Fibroblast of lung (primary cell): ENCODE results near the gene FAM174A. TPM values are rescaled to one million over a fixed set of nuclear protein-coding genes. Genes with fewer than 3 reads are reported as not detected.

Source experiments
- DNase-seq, 2 donors: peaks; one replicate each; pipeline versions ENCODE4 v3.0.0 to v3.0.0-alpha.2; 2010; ENCODE audit warnings: low read depth in 2 of 2
- H2AFZ ChIP-seq: 2 replicates; pipeline ENCODE4 v1.5.1; 2012; ENCODE audit warnings: low read length, control low read depth, inconsistent platforms
- H3K27ac ChIP-seq: 2 replicates; pipeline ENCODE4 v1.5.1; 2011; ENCODE audit warnings: low read length, control low read depth; ENCODE audit not compliant: insufficient read depth
- H3K27me3 ChIP-seq: 2 replicates; pipeline ENCODE4 v1.5.1; 2011; ENCODE audit warnings: mild to moderate bottlenecking, low read length; ENCODE audit not compliant: control insufficient read depth, insufficient read depth
- H3K36me3 ChIP-seq: 2 replicates; pipeline ENCODE4 v1.5.1; 2011; ENCODE audit warnings: low read length; ENCODE audit not compliant: control insufficient read depth, insufficient read depth
- H3K4me1 ChIP-seq: 2 replicates; pipeline ENCODE4 v1.5.1; 2011; ENCODE audit warnings: low read length; ENCODE audit not compliant: control insufficient read depth, insufficient read depth; ENCODE audit errors: extremely low read depth
- H3K4me2 ChIP-seq: 2 replicates; pipeline ENCODE4 v1.5.1; 2011; ENCODE audit warnings: low read length, control low read depth; ENCODE audit not compliant: insufficient read depth; ENCODE audit errors: extremely low read depth
- H3K4me3 ChIP-seq, 4 experiments: fragments of 200-600 bp in 1 of 4; sonication (generic) in 1 of 4; replicated peaks in 1 of 4; 2 replicates each; pipeline ENCODE4 v1.5.1; 2011 to 2016; ENCODE audit warnings: low read length in 4 of 4, low read depth in 3 of 4, mild to moderate bottlenecking in 3 of 4, control low read depth in 2 of 4, inconsistent platforms in 1 of 4, mixed read lengths in 1 of 4; ENCODE audit not compliant: insufficient read depth in 1 of 4; ENCODE audit errors: control extremely low read depth in 1 of 4
- H3K79me2 ChIP-seq: 2 replicates; pipeline ENCODE4 v1.5.1; 2012; ENCODE audit warnings: mild to moderate bottlenecking, low read length, inconsistent platforms; ENCODE audit not compliant: control insufficient read depth, insufficient read depth
- H3K9ac ChIP-seq: 2 replicates; pipeline ENCODE4 v1.5.1; 2011; ENCODE audit warnings: mild to moderate bottlenecking, low read length, control low read depth; ENCODE audit not compliant: insufficient read depth
- H3K9me3 ChIP-seq: 2 replicates; pipeline ENCODE4 v1.5.1; 2012; ENCODE audit warnings: low read depth, low read length; ENCODE audit not compliant: control insufficient read depth, insufficient read depth
- H4K20me1 ChIP-seq: 2 replicates; pipeline ENCODE4 v1.5.1; 2011; ENCODE audit warnings: low read length; ENCODE audit not compliant: control insufficient read depth, insufficient read depth; ENCODE audit errors: extremely low read depth
- EZH2 ChIP-seq: IDR thresholded peaks from 2 replicates; pipeline ENCODE4 v1.5.1; 2012; ENCODE audit warnings: low read length, control low read depth, mild to moderate bottlenecking; ENCODE audit errors: missing control alignments
- polyA plus RNA-seq, 2 donors: library from polyadenylated mRNA; depleted of rRNA in 1 of 2; stranded (reverse) in 1 of 2; unstranded in 1 of 2; fragments of >200 nt; gene quantifications; 2 replicates each; pipeline ENCODE4 v1.2.1, GENCODE V29; 2011 to 2012; ENCODE audit warnings: missing spikeins in 1 of 2
- total RNA-seq: library from RNA; depleted of rRNA; stranded (reverse); fragments of >200 nt; gene quantifications from 2 replicates; pipeline ENCODE4 v1.2.1, GENCODE V29; 2014
- TF ChIP-seq, protein P1 (sequence below), 2 donors: IDR thresholded peaks in 1 of 2; conservative IDR thresholded peaks in 1 of 2; 1 replicate in 1 of 2; 2 replicates in 1 of 2; pipeline ENCODE4 v1.5.1; 2011 to 2012; ENCODE audit warnings: low read length in 2 of 2, control low read depth in 1 of 2, inconsistent platforms in 1 of 2, low read depth in 1 of 2, mild to moderate bottlenecking in 1 of 2

FAM174A gene
- total and polyA plus RNA-seq, 2 donors (not counting 1 experiment from before 2014, with no cell fraction given): 9.6 to 20.0 TPM

DNA sequence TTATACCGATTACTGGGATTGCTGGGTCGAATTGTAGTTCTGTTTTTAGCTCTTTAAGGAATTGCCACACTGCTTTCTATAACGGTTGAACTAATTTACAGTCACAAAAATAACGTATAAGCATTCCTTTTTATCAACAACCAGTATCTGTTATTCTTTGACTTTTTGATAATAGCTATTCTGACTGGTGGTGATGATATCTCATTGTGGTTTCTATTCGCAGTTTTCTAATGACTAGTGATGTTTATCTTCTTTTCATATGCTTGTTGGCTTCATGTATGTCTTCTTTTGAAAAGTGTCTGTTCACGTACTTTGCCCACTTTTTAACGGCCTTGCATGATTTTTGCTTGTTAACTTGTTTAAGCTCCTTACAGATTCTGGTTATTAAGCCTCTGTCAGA lies 74.4 kb downstream of the FAM174A start:
- Histone ChIP-seq H3K36me3 (no peaks in the 10 kb centered on the region), H3K27me3 (no peaks in the 10 kb centered on the region), H2AFZ (no peak overlapping the region), H4K20me1 (no peaks in the 10 kb centered on the region), H3K79me2 (no peaks in the 10 kb centered on the region), H3K27ac (no peak overlapping the region), H3K4me3 (no peak overlapping the region), H3K4me2 (no peak overlapping the region), H3K4me1 (no peaks in the 10 kb centered on the region), H3K9me3 (no peaks in the 10 kb centered on the region), H3K9ac (no peak overlapping the region)
- no peak for TF ChIP-seq EZH2
- TF ChIP-seq, protein P1, sequence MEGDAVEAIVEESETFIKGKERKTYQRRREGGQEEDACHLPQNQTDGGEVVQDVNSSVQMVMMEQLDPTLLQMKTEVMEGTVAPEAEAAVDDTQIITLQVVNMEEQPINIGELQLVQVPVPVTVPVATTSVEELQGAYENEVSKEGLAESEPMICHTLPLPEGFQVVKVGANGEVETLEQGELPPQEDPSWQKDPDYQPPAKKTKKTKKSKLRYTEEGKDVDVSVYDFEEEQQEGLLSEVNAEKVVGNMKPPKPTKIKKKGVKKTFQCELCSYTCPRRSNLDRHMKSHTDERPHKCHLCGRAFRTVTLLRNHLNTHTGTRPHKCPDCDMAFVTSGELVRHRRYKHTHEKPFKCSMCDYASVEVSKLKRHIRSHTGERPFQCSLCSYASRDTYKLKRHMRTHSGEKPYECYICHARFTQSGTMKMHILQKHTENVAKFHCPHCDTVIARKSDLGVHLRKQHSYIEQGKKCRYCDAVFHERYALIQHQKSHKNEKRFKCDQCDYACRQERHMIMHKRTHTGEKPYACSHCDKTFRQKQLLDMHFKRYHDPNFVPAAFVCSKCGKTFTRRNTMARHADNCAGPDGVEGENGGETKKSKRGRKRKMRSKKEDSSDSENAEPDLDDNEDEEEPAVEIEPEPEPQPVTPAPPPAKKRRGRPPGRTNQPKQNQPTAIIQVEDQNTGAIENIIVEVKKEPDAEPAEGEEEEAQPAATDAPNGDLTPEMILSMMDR (conservative IDR thresholded peaks at IDR 0.05 in 1 of 2, IDR thresholded peaks at IDR 0.05 in 1 of 2; ENCODE audit: low read depth in 1 of 2, low read length in 2 of 2): no peak
- DNase-seq: no peak

DNA sequence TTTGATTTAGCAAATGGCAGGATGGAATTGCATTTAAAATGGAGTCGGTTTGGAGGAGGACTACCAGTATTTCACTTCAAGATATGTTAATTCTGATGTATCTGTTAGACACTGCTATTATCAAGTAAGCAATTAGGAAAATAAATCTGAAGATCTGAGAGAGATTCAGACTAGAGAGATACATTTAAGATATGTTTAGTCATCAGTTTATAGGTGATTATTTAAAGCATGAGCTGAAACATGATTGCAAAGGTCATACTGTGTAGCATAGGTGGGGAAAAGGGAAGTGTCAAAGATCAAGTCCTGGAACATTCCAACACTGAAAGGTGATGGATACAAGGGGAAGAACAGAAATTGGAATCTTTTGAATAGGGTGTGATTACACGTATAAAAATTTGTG lies 79.1 kb downstream of the FAM174A start:
- Histone ChIP-seq H3K4me3 (no peak overlapping the region), H4K20me1 (no peaks in the 10 kb centered on the region), H3K9me3 (no peaks in the 10 kb centered on the region), H3K79me2 (no peaks in the 10 kb centered on the region), H3K36me3 (no peaks in the 10 kb centered on the region), H3K4me1 (no peaks in the 10 kb centered on the region), H3K27ac (no peak overlapping the region), H3K4me2 (no peak overlapping the region), H3K27me3 (no peaks in the 10 kb centered on the region), H3K9ac (no peak overlapping the region), H2AFZ (no peak overlapping the region)
- DNase-seq: no peak
- TF ChIP-seq EZH2: no peak

DNA sequence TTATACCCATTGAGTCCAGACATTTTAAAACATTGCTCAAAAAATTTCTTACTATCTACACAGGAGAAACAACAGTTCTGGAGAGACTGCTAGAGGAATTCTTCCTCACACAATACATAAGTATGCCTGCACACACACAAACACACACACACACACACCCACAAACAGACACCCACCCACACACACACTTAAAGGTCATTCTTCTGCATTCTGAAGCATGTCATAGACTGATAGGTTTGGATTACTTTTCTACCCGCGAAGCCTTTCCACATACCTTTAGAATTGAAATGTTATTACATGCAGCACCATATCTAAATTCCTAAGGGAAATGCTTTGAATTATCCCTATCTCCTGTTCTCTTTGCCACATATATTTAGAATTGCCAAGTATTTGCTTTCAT lies 80.2 kb downstream of the FAM174A start:
- peak in 1 of 2 donors; percentile 59 for DNase-seq
- H3K4me1 ChIP-seq: no peaks in the 10 kb centered on the region

More for the DNA sequence above, 80.2 kb downstream of the FAM174A start:
- H3K4me2 ChIP-seq: no peak overlapping the region
- no peaks in the 10 kb centered on the region for H4K20me1 ChIP-seq
- H3K9me3 ChIP-seq: no peaks in the 10 kb centered on the region
- no peaks in the 10 kb centered on the region for H3K36me3 ChIP-seq
- H3K27me3 ChIP-seq: no peaks in the 10 kb centered on the region
- no peak overlapping the region for H3K4me3 ChIP-seq
- no peaks in the 10 kb centered on the region for H3K79me2 ChIP-seq
- H2AFZ ChIP-seq: no peak overlapping the region
- H3K27ac ChIP-seq: no peak overlapping the region
- no peak overlapping the region for H3K9ac ChIP-seq
- TF ChIP-seq, protein P1 (conservative IDR thresholded peaks at IDR 0.05 in 1 of 2, IDR thresholded peaks at IDR 0.05 in 1 of 2; ENCODE audit: low read depth in 1 of 2, low read length in 2 of 2): no peak
- no peak for TF ChIP-seq EZH2
